ENCODE data around the gene NFX1.
"Not testable (repeated sequence)": the region's sequence is repeated elsewhere in the genome, so short reads cannot be mapped to it uniquely, and the experiment has no call there.

DNA sequence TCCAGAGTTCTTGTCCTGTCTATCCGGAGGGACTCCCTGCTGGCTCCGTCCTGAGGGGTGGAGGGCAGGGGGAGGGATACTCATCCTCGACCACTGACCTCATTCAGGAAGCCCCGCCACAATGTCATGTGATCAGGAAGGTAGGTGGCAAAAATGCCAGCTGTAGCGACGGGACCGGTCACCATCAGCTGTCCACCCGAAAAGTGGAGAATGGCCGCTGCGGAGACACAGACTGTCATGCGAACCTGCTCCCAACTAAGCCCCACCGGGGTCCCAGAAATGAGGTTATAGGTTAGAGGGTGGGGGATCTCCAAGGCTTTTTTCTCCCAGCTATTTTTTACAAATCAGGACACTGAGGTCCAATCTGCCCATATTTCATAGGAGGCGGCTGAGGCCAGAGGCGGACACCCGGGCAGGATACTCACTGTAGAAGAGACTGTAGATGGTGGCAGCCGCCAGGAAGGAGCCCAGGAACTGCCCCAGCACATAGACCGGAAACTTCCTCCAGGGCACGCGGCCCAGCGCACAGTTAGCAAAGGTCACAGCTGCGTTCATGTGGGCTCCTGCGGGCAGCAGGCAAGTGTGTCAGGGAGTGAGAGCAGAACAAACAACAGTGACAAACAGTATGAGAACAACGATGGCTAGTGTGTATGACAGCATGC, 95.8 kb downstream of the NFX1 start:
- TF ChIP-seq, protein P1, sequence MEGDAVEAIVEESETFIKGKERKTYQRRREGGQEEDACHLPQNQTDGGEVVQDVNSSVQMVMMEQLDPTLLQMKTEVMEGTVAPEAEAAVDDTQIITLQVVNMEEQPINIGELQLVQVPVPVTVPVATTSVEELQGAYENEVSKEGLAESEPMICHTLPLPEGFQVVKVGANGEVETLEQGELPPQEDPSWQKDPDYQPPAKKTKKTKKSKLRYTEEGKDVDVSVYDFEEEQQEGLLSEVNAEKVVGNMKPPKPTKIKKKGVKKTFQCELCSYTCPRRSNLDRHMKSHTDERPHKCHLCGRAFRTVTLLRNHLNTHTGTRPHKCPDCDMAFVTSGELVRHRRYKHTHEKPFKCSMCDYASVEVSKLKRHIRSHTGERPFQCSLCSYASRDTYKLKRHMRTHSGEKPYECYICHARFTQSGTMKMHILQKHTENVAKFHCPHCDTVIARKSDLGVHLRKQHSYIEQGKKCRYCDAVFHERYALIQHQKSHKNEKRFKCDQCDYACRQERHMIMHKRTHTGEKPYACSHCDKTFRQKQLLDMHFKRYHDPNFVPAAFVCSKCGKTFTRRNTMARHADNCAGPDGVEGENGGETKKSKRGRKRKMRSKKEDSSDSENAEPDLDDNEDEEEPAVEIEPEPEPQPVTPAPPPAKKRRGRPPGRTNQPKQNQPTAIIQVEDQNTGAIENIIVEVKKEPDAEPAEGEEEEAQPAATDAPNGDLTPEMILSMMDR (IDR thresholded peaks at IDR 0.05; ENCODE audit: insufficient read depth, low read depth, low read length): not testable (repeated sequence)
- TF ChIP-seq EZH2 (IDR thresholded peaks at IDR 0.05; ENCODE audit: insufficient read depth, low read length): not testable (repeated sequence)
